ENCODE data around the gene ARPP21.

The ARPP21 gene

DNA sequence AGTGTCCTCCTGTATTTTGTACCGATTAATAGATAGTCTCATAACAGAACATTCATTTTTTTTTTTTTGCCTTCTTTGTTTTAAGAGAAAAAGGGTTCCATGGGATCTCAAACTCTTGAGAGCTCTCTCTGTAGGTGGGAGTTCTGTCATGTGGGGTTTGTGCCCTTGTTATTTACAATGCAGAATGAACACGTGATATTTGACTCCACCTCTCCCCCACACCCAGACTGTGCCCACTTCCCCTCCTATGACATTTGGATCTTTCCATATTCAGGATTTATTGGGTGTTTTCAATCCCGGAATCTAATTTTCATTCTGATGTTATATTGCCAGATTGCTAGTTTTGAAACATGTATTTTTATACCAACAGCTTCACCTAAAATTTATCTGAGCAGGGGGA lies 49.5 kb downstream of the ARPP21 start:
- no peak for TF ChIP-seq CTCF (IDR thresholded peaks at IDR 0.05)
- H3K27ac ChIP-seq: no peak overlapping the region
- H3K27me3 ChIP-seq: no peaks in the 10 kb centered on the region
- H3K36me3 ChIP-seq: no peaks in the 10 kb centered on the region
- H3K9me3 ChIP-seq: no peaks in the 10 kb centered on the region
- no peaks in the 10 kb centered on the region for H3K4me1 ChIP-seq (ENCODE audit: control insufficient read depth in 1 of 2, insufficient read depth in 1 of 2, low read depth in 1 of 2, low read length in 1 of 2)
- no peak overlapping the region for H3K4me3 ChIP-seq (ENCODE audit: low read depth in 1 of 2, low read length in 1 of 2)

- no peaks in the 10 kb centered on the region for H3K9me3 ChIP-seq
- TF ChIP-seq CTCF (IDR thresholded peaks at IDR 0.05): no peak
- no peaks in the 10 kb centered on the region for H3K4me1 ChIP-seq (ENCODE audit: control insufficient read depth in 1 of 2, insufficient read depth in 1 of 2, low read depth in 1 of 2, low read length in 1 of 2)
- no peak overlapping the region for H3K4me3 ChIP-seq (ENCODE audit: low read depth in 1 of 2, low read length in 1 of 2)
- H3K27ac ChIP-seq: no peak overlapping the region
- H3K36me3 ChIP-seq: no peaks in the 10 kb centered on the region
- no peaks in the 10 kb centered on the region for H3K27me3 ChIP-seq
Observed at GRCh38 chr3:35690271-35690670, 50.9 kb downstream of the ARPP21 start.

- no peak for TF ChIP-seq CTCF (IDR thresholded peaks at IDR 0.05)
- Histone ChIP-seq H3K4me1 (ENCODE audit: control insufficient read depth in 1 of 2, insufficient read depth in 1 of 2, low read depth in 1 of 2, low read length in 1 of 2) (no peaks in the 10 kb centered on the region), H3K9me3 (no peaks in the 10 kb centered on the region), H3K27me3 (no peaks in the 10 kb centered on the region), H3K36me3 (no peaks in the 10 kb centered on the region), H3K4me3 (ENCODE audit: low read depth in 1 of 2, low read length in 1 of 2) (no peak overlapping the region), H3K27ac (no peak overlapping the region)
Observed at GRCh38 chr3:35705904-35706303, 66.6 kb downstream of the ARPP21 start.

DNA sequence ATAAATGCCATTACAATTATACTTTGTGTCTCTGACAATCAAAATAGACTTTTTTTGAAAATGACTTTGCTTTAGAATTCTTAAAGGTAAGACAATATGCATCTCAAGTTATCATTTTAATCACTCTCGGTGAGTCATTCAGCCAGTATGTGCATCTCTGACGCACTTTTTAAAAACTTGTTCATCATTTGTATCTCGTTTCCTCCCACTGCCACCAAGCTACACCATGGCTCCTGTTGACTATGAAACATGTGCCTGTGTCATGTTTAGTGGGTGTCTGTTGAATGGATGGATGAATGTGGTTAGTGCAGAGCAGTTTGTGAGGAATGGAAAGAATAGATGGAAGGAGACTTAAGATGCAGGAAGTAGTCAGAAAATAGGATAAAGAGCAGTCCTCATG lies 68.6 kb downstream of the ARPP21 start:
- H3K27ac ChIP-seq: no peak overlapping the region
- TF ChIP-seq CTCF (IDR thresholded peaks at IDR 0.05): no peak
- H3K27me3 ChIP-seq: no peaks in the 10 kb centered on the region
- no peaks in the 10 kb centered on the region for H3K36me3 ChIP-seq
- H3K9me3 ChIP-seq: no peaks in the 10 kb centered on the region
- no peaks in the 10 kb centered on the region for H3K4me1 ChIP-seq (ENCODE audit: control insufficient read depth in 1 of 2, insufficient read depth in 1 of 2, low read depth in 1 of 2, low read length in 1 of 2)
- no peak overlapping the region for H3K4me3 ChIP-seq (ENCODE audit: low read depth in 1 of 2, low read length in 1 of 2)

- no peak overlapping the region for H3K27ac ChIP-seq
- no peaks in the 10 kb centered on the region for H3K4me1 ChIP-seq (ENCODE audit: control insufficient read depth in 1 of 2, insufficient read depth in 1 of 2, low read depth in 1 of 2, low read length in 1 of 2)
- no peaks in the 10 kb centered on the region for H3K27me3 ChIP-seq
- no peak for TF ChIP-seq CTCF (IDR thresholded peaks at IDR 0.05)
- no peaks in the 10 kb centered on the region for H3K36me3 ChIP-seq
- H3K4me3 ChIP-seq (ENCODE audit: low read depth in 1 of 2, low read length in 1 of 2): no peak overlapping the region
- no peaks in the 10 kb centered on the region for H3K9me3 ChIP-seq
Observed at GRCh38 chr3:35708394-35709271, 69.3 kb downstream of the ARPP21 start.

Data from neutrophil (primary cell).